CD14-positive monocyte (primary cell): ENCODE data around the gene CEP83. TPM values are rescaled to one million over a fixed set of nuclear protein-coding genes. Genes with fewer than 3 reads are reported as not detected.

ENCODE experiments used
- DNase-seq, 3 donors: peaks; one replicate each; pipeline ENCODE4 v3.0.0-alpha.2; 2011 to 2022
- H2AFZ ChIP-seq: 2 replicates; pipeline ENCODE4 v1.6.0; 2012; ENCODE audit warnings: mild to moderate bottlenecking, low read depth, low read length, inconsistent platforms; ENCODE audit not compliant: insufficient read depth, poor library complexity, severe bottlenecking
- H3K27ac ChIP-seq, 2 donors: 1 replicate in 1 of 2; 2 replicates in 1 of 2; pipeline ENCODE4 v1.5.1; 2012 to 2013; ENCODE audit warnings: low read length in 2 of 2, control low read depth in 1 of 2, inconsistent platforms in 1 of 2, low read depth in 1 of 2, mild to moderate bottlenecking in 1 of 2
- H3K27me3 ChIP-seq, 2 donors: one replicate each; pipeline versions ENCODE4 v1.6.0 to v1.6.1; 2011 to 2013; ENCODE audit warnings: low read length in 2 of 2; ENCODE audit not compliant: control insufficient read depth in 2 of 2, insufficient read depth in 2 of 2
- H3K36me3 ChIP-seq, 2 donors: replicated peaks in 1 of 2; 1 replicate in 1 of 2; 2 replicates in 1 of 2; pipeline versions ENCODE4 v1.5.1 to v1.6.1; 2012 to 2013; ENCODE audit warnings: low read length in 2 of 2, control low read depth in 1 of 2, inconsistent platforms in 1 of 2, mild to moderate bottlenecking in 1 of 2; ENCODE audit not compliant: insufficient read depth in 2 of 2, control insufficient read depth in 1 of 2
- H3K4me1 ChIP-seq, 2 donors: 1 replicate in 1 of 2; 2 replicates in 1 of 2; pipeline versions ENCODE4 v1.5.1 to v1.6.1; 2012 to 2013; ENCODE audit warnings: low read length in 2 of 2, control low read depth in 1 of 2, inconsistent platforms in 1 of 2, mild to moderate bottlenecking in 1 of 2, moderate library complexity in 1 of 2; ENCODE audit not compliant: insufficient read depth in 2 of 2, control insufficient read depth in 1 of 2
- H3K4me2 ChIP-seq: replicated peaks from 2 replicates; pipeline ENCODE3; 2012; ENCODE audit warnings: low read length, moderate library complexity, mild to moderate bottlenecking; ENCODE audit not compliant: poor library complexity, severe bottlenecking; ENCODE audit errors: extremely low read depth
- H3K4me3 ChIP-seq, 3 experiments: fragments of 200-600 bp in 1 of 3; sonication (generic) in 1 of 3; replicated peaks in 1 of 3; 1 replicate in 2 of 3; 2 replicates in 1 of 3; pipeline ENCODE4 v1.5.1; 2011 to 2013; ENCODE audit warnings: low read length in 3 of 3, mild to moderate bottlenecking in 3 of 3, control low read depth in 2 of 3, low read depth in 2 of 3, inconsistent platforms in 1 of 3, moderate library complexity in 1 of 3
- H3K79me2 ChIP-seq: 2 replicates; pipeline ENCODE4 v1.6.0; 2012; ENCODE audit warnings: mild to moderate bottlenecking, control low read depth, inconsistent platforms, low read length, moderate library complexity; ENCODE audit not compliant: insufficient read depth
- H3K9ac ChIP-seq: 2 replicates; pipeline ENCODE4 v1.6.0; 2017; ENCODE audit warnings: low read length, mild to moderate bottlenecking; ENCODE audit not compliant: insufficient read depth, poor library complexity, severe bottlenecking
- H3K9me3 ChIP-seq, 2 donors: replicated peaks in 1 of 2; 1 replicate in 1 of 2; 2 replicates in 1 of 2; pipeline versions ENCODE4 v1.5.1 to v1.6.1; 2012 to 2013; ENCODE audit warnings: low read length in 2 of 2, control low read depth in 1 of 2; ENCODE audit not compliant: control insufficient read depth in 1 of 2, insufficient read depth in 1 of 2
- H4K20me1 ChIP-seq: 2 replicates; pipeline ENCODE4 v1.6.0; 2012; ENCODE audit warnings: mild to moderate bottlenecking, low read length, control low read depth, moderate library complexity; ENCODE audit not compliant: insufficient read depth
- H3K27ac Mint-ChIP-seq, 7 donors: one replicate each; pipeline ENCODE4 v1.8.0; 2020; ENCODE audit warnings: mild to moderate bottlenecking in 7 of 7, mixed read lengths in 7 of 7, moderate library complexity in 6 of 7, inconsistent platforms in 2 of 7
- H3K27me3 Mint-ChIP-seq, 3 donors: one replicate each; pipeline ENCODE4 v1.8.0; 2021 to 2022; ENCODE audit warnings: low read depth in 3 of 3, mild to moderate bottlenecking in 3 of 3, mixed read lengths in 3 of 3, moderate library complexity in 3 of 3, inconsistent platforms in 1 of 3
- H3K36me3 Mint-ChIP-seq, 2 donors: one replicate each; pipeline ENCODE4 v1.8.0; 2020; ENCODE audit warnings: mixed read lengths in 2 of 2, inconsistent platforms in 1 of 2, mild to moderate bottlenecking in 1 of 2
- H3K4me1 Mint-ChIP-seq: one replicate; pipeline ENCODE4 v1.8.0; 2020; ENCODE audit warnings: mild to moderate bottlenecking, mixed read lengths
- H3K4me3 Mint-ChIP-seq, 2 donors: one replicate each; pipeline ENCODE4 v1.8.0; 2020; ENCODE audit warnings: mild to moderate bottlenecking in 2 of 2, mixed read lengths in 2 of 2, moderate library complexity in 1 of 2
- H3K9me3 Mint-ChIP-seq, 7 donors: one replicate each; pipeline ENCODE4 v1.8.0; 2020 to 2022; ENCODE audit warnings: mixed read lengths in 7 of 7, mild to moderate bottlenecking in 6 of 7, moderate library complexity in 6 of 7, inconsistent platforms in 2 of 7
- CTCF ChIP-seq: fragments of 200-600 bp; IDR thresholded peaks from one replicate; pipeline ENCODE4 v1.8.0; 2022; ENCODE audit warnings: antibody characterized with exemption, mild to moderate bottlenecking
- WGBS: methylation state at CpG from one replicate; pipeline ENCODE4 v1.1.5; 2013; ENCODE audit warnings: missing lambda C conversion rate; ENCODE audit not compliant: insufficient coverage; 5-methylcytosine and 5-hydroxymethylcytosine counted together
- intact Hi-C, 2 donors: fragments of 100-400 bp; cut with micrococcal nuclease; formaldehyde crosslinking; loops; one replicate each; pipeline versions ENCODE4 v1.15.0 to v1.15.1; 2023
- polyA plus RNA-seq, 3 donors: library from polyadenylated mRNA; depleted of rRNA in 1 of 3; unstranded in 2 of 3; stranded (reverse) in 1 of 3; fragments of 300-500 nt in 2 of 3; fragments of >200 nt in 1 of 3; fragmentation: Illumina TruSeq in 2 of 3; gene quantifications; 1 replicate in 2 of 3; 2 replicates in 1 of 3; pipeline ENCODE4 v1.2.3, GENCODE V29; 2012 to 2021

Gene CEP83
- polyA plus RNA-seq, 3 donors = 0.73 to 3.1 (median 1.0) TPM

- H4K20me1 ChIP-seq = no peaks in the 10 kb centered on the region
- H3K27ac ChIP-seq = no peak overlapping the region
- Mint-ChIP-seq H3K9me3 (peaks cover 17 to 40% (median 34%) of the 10 kb centered on the region in 7 donors), H3K4me1 (no peaks in the 10 kb centered on the region), H3K4me3 (no peak overlapping the region), H3K27ac (no peak overlapping the region), H3K27me3 (peaks cover 0 to 1% (median 0%) of the 10 kb centered on the region in 3 donors), H3K36me3 (peaks cover 13 to 20% of the 10 kb centered on the region in 2 donors)
- no peak overlapping the region for H3K9ac ChIP-seq
- H3K4me1 ChIP-seq = no peaks in the 10 kb centered on the region
- H3K36me3 ChIP-seq = no peaks in the 10 kb centered on the region
- H3K4me3 ChIP-seq = no peak overlapping the region
- no peak overlapping the region for H2AFZ ChIP-seq
- H3K9me3 ChIP-seq = peaks cover 18 to 20% of the 10 kb centered on the region in 2 donors
- intact Hi-C loops = no loop called here
- no peaks in the 10 kb centered on the region for H3K27me3 ChIP-seq
- no peak for DNase-seq
- H3K4me2 ChIP-seq = no peak overlapping the region
- no peak for TF ChIP-seq CTCF
- WGBS = 100% methylated on average over 1 of the region's 1 CpG
- peaks cover 28% of the 10 kb centered on the region for H3K79me2 ChIP-seq
Measured at GRCh38 chr12:94445662-94446061, 14.0 kb downstream of the CEP83 start.

- Histone ChIP-seq H3K4me2 (no peak overlapping the region), H3K27me3 (no peaks in the 10 kb centered on the region), H3K9me3 (peaks cover 8 to 13% of the 10 kb centered on the region in 2 donors), H3K27ac (no peak overlapping the region), H3K4me3 (no peak overlapping the region), H3K79me2 (peaks cover 8% of the 10 kb centered on the region), H4K20me1 (no peaks in the 10 kb centered on the region), H3K36me3 (no peaks in the 10 kb centered on the region), H3K9ac (no peak overlapping the region), H2AFZ (no peak overlapping the region), H3K4me1 (peaks cover 0 to 6% of the 10 kb centered on the region in 2 donors)
- H3K9me3 Mint-ChIP-seq = peaks cover 11 to 38% (median 32%) of the 10 kb centered on the region in 7 donors
- peaks cover 11 to 12% of the 10 kb centered on the region in 2 donors for H3K36me3 Mint-ChIP-seq
- DNase-seq = no peak
- WGBS = 100% methylated on average over 1 of the region's 1 CpG
- intact Hi-C loops = no loop called here
- H3K27me3 Mint-ChIP-seq = no peaks in the 10 kb centered on the region
- TF ChIP-seq CTCF = no peak
- peaks cover 12% of the 10 kb centered on the region for H3K4me1 Mint-ChIP-seq
- no peak overlapping the region for H3K27ac Mint-ChIP-seq
- H3K4me3 Mint-ChIP-seq = no peak overlapping the region
Measured at GRCh38 chr12:94437303-94437702, 22.4 kb downstream of the CEP83 start.
